ENCODE data around the gene IQCE.

- TF ChIP-seq CTCF (IDR thresholded peaks at IDR 0.05; ENCODE audit: poor library complexity): no peak
- no peak for TF ChIP-seq EZH2phosphoT487 (IDR thresholded peaks at IDR 0.05; ENCODE audit: low read depth, severe bottlenecking, unreplicated experiment)
Observed at GRCh38 chr7:2617325-2617905, 58.6 kb downstream of the IQCE start.
